GM19035 (cell line): ENCODE measurements around the gene INPP5E.

Experiments used
- ATAC-seq: cut with Tn5 transposase; IDR thresholded peaks from one replicate; pipeline ENCODE4 v1.9.1; 2021; ENCODE audit not compliant: unreplicated experiment

The INPP5E gene

GRCh38 chr9:136473354-136473721, 33.7 kb upstream of the INPP5E start:
- no peak for ATAC-seq

- no peak for ATAC-seq
These were observed 33.2 kb upstream of the INPP5E start for GRCh38 chr9:136472640-136473353.

- no peak for ATAC-seq
These were observed 32.3 kb upstream of the INPP5E start for GRCh38 chr9:136471802-136472487.

- no peak for ATAC-seq
These were observed 31.3 kb upstream of the INPP5E start for GRCh38 chr9:136470792-136471469.

- no peak for ATAC-seq
These were observed 30.7 kb upstream of the INPP5E start for GRCh38 chr9:136470356-136470755.

- no peak for ATAC-seq
These were observed 28.1 kb upstream of the INPP5E start for GRCh38 chr9:136467766-136468165.

- ATAC-seq: no peak
These were observed 26.5 kb upstream of the INPP5E start for GRCh38 chr9:136466155-136466541.

GRCh38 chr9:136465500-136466154, 26.0 kb upstream of the INPP5E start:
- ATAC-seq: no peak

- ATAC-seq: no peak
These were observed 24.6 kb upstream of the INPP5E start for GRCh38 chr9:136464241-136464640.

- ATAC-seq: no peak
These were observed 23.9 kb upstream of the INPP5E start for GRCh38 chr9:136463578-136463977.

- ATAC-seq: no peak
These were observed 23.0 kb upstream of the INPP5E start for GRCh38 chr9:136462664-136463063.

GRCh38 chr9:136460772-136461325, 21.2 kb upstream of the INPP5E start:
- no peak for ATAC-seq

- no peak for ATAC-seq
These were observed 19.8 kb upstream of the INPP5E start for GRCh38 chr9:136459425-136459824.

GRCh38 chr9:136457326-136457725, 17.7 kb upstream of the INPP5E start:
- ATAC-seq: no peak

- ATAC-seq: no peak
These were observed 16.6 kb upstream of the INPP5E start for GRCh38 chr9:136456258-136456657.

- no peak for ATAC-seq
These were observed 15.7 kb upstream of the INPP5E start for GRCh38 chr9:136455043-136456002.

- no peak for ATAC-seq
These were observed 14.6 kb upstream of the INPP5E start for GRCh38 chr9:136454026-136454796.

- no peak for ATAC-seq
These were observed 13.7 kb upstream of the INPP5E start for GRCh38 chr9:136453326-136453725.

GRCh38 chr9:136451221-136451877, 11.7 kb upstream of the INPP5E start:
- ATAC-seq: no peak
